Mesenchymal stem cell (in vitro differentiated cells and primary cell): ENCODE measurements around the gene CCDC61.

Experiments
- DNase-seq: peaks from one replicate; pipeline ENCODE4 v3.0.0-alpha.2; 2013
- H2AFZ ChIP-seq: one replicate; pipeline ENCODE4 v1.6.1; 2013; ENCODE audit warnings: low read depth, mild to moderate bottlenecking, control low read depth, inconsistent platforms, low read length, moderate library complexity
- H2AK5ac ChIP-seq: 2 replicates; pipeline ENCODE4 v1.6.1; 2013; ENCODE audit warnings: low read length, moderate library complexity, mild to moderate bottlenecking, inconsistent platforms; ENCODE audit not compliant: severe bottlenecking
- H2BK120ac ChIP-seq: one replicate; pipeline ENCODE4 v1.6.1; 2013; ENCODE audit warnings: low read depth, mild to moderate bottlenecking, inconsistent platforms, low read length, moderate library complexity
- H2BK12ac ChIP-seq, 2 experiments: one replicate each; pipeline ENCODE4 v1.6.1; 2013; ENCODE audit warnings: inconsistent platforms in 2 of 2, low read length in 2 of 2, mild to moderate bottlenecking in 2 of 2, moderate library complexity in 2 of 2, control low read depth in 1 of 2
- H2BK15ac ChIP-seq: one replicate; pipeline ENCODE4 v1.6.1; 2013; ENCODE audit warnings: mild to moderate bottlenecking, low read depth, inconsistent platforms; ENCODE audit not compliant: poor library complexity, severe bottlenecking
- H2BK5ac ChIP-seq: 2 replicates; pipeline ENCODE4 v1.6.1; 2013; ENCODE audit warnings: low read depth, mild to moderate bottlenecking, low read length, control low read depth, inconsistent platforms; ENCODE audit not compliant: poor library complexity, severe bottlenecking
- H3K14ac ChIP-seq, 2 experiments: one replicate each; pipeline ENCODE4 v1.6.1; 2013; ENCODE audit warnings: inconsistent platforms in 2 of 2, low read length in 2 of 2, control low read depth in 1 of 2, mild to moderate bottlenecking in 1 of 2, moderate library complexity in 1 of 2
- H3K18ac ChIP-seq, 2 experiments: one replicate each; pipeline ENCODE4 v1.6.1; 2013; ENCODE audit warnings: inconsistent platforms in 2 of 2, low read length in 2 of 2, control low read depth in 1 of 2, low read depth in 1 of 2, mild to moderate bottlenecking in 1 of 2
- H3K23ac ChIP-seq, 2 experiments: one replicate each; pipeline ENCODE4 v1.6.1; 2013; ENCODE audit warnings: inconsistent platforms in 2 of 2, low read length in 2 of 2, mild to moderate bottlenecking in 2 of 2, moderate library complexity in 2 of 2, control low read depth in 1 of 2
- H3K27ac ChIP-seq: 2 replicates; pipeline ENCODE4 v1.5.1; 2013; ENCODE audit warnings: mild to moderate bottlenecking, moderate library complexity, low read length, control low read depth, inconsistent platforms; ENCODE audit not compliant: poor library complexity, severe bottlenecking
- H3K27me3 ChIP-seq, 2 experiments: 2 replicates each; pipeline versions ENCODE4 v1.6.1 to v1.7.0; 2013; ENCODE audit warnings: low read length in 2 of 2, mild to moderate bottlenecking in 2 of 2, moderate library complexity in 2 of 2, control low read depth in 1 of 2, inconsistent platforms in 1 of 2; ENCODE audit not compliant: control insufficient read depth in 1 of 2, insufficient read depth in 1 of 2
- H3K36me3 ChIP-seq, 2 experiments: 2 replicates each; pipeline versions ENCODE4 v1.6.1 to v1.7.0; 2013; ENCODE audit warnings: low read length in 2 of 2, control low read depth in 1 of 2, inconsistent platforms in 1 of 2, low read depth in 1 of 2, mild to moderate bottlenecking in 1 of 2; ENCODE audit not compliant: insufficient read depth in 2 of 2, control insufficient read depth in 1 of 2
- H3K4ac ChIP-seq, 2 experiments: one replicate each; pipeline ENCODE4 v1.6.1; 2013; ENCODE audit warnings: inconsistent platforms in 2 of 2, low read length in 2 of 2, mild to moderate bottlenecking in 2 of 2, moderate library complexity in 2 of 2, control low read depth in 1 of 2, low read depth in 1 of 2
- H3K4me1 ChIP-seq: 2 replicates; pipeline ENCODE4 v1.6.1; 2013; ENCODE audit warnings: low read depth, low read length, control low read depth; ENCODE audit not compliant: control insufficient read depth, insufficient read depth
- H3K4me2 ChIP-seq: 2 replicates; pipeline ENCODE4 v1.6.1; 2013; ENCODE audit warnings: low read length, mild to moderate bottlenecking, inconsistent platforms; ENCODE audit not compliant: poor library complexity, severe bottlenecking
- H3K4me3 ChIP-seq, 2 experiments: 2 replicates each; pipeline versions ENCODE4 v1.5.1 to v1.7.0; 2013; ENCODE audit warnings: low read length in 2 of 2, mild to moderate bottlenecking in 2 of 2, control low read depth in 1 of 2, low read depth in 1 of 2; ENCODE audit not compliant: insufficient read depth in 1 of 2
- H3K79me1 ChIP-seq: replicated peaks from 2 replicates; pipeline ENCODE4 v1.6.1; 2013; ENCODE audit warnings: mild to moderate bottlenecking, control low read depth, low read length, inconsistent platforms; ENCODE audit not compliant: poor library complexity, severe bottlenecking
- H3K9ac ChIP-seq: 2 replicates; pipeline ENCODE4 v1.7.0; 2013; ENCODE audit warnings: mild to moderate bottlenecking, low read length, moderate library complexity
- H3K9me3 ChIP-seq: 2 replicates; pipeline ENCODE4 v1.7.0; 2013; ENCODE audit warnings: mild to moderate bottlenecking, low read length; ENCODE audit not compliant: control insufficient read depth
- H4K8ac ChIP-seq: one replicate; pipeline ENCODE4 v1.6.1; 2013; ENCODE audit warnings: inconsistent platforms, mild to moderate bottlenecking, low read length, moderate library complexity
- H4K91ac ChIP-seq: one replicate; pipeline ENCODE4 v1.6.1; 2013; ENCODE audit warnings: mild to moderate bottlenecking, low read length, inconsistent platforms
- WGBS: methylation state at CpG from one replicate; pipeline ENCODE4 v1.1.7; 2013; ENCODE audit warnings: mixed read lengths; 5-methylcytosine and 5-hydroxymethylcytosine counted together

CCDC61 gene

DNA sequence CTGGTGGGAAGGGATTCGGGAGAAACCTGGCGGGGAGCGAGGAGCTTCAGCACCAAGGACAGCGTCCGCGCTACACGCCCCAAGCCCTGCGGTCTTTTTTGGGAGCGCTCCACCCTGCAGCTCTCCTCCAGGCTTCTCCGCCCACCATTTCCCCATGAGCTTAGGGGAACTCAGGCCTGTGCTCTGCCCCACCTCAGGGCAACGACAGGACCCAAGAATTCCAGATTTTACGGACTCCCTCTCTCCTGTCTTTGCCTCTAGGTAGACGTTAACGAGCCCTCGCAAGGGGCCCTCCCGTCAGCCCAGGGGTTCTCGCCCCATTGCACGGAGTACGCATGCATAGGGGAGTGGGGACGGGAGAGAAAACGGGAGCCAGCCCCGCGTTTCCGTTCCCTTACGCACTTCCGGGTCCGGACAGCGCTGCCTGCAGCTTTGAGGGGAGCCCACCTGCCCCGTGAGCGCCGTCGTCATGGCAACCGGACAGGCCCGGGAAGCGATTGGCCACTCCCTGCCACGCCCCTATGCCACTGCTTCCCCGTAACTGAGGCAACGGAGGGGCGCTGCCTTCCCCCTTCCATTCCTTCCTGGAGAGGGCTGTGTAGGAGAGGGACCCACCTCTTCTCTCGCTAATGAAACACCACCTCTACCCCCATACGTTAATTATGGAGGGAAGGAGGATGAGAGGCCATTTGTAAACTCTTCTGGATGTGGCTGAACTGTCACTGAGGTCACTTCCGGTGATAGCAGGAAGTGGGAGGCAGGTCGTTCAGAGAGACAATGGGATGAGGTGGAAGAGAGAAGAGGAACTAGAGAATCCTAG, 42.4 kb upstream of the CCDC61 start:
- WGBS, result 2% methylated on average over 29 of the region's 43 CpGs
- peaks cover 16 to 26% of the 10 kb centered on the region in 2 experiments for H3K27me3 ChIP-seq
- no peaks in the 10 kb centered on the region for H3K36me3 ChIP-seq
- H3K4me2 ChIP-seq, result peak overlapping the region; percentile 73
- peak overlapping the region in 1 of 2 experiments; percentile 34 for H3K23ac ChIP-seq
- no peak overlapping the region for H3K9ac ChIP-seq
- H4K91ac ChIP-seq, result peak overlapping the region; percentile 34
- H3K4me1 ChIP-seq, result peaks cover 10% of the 10 kb centered on the region
- no peaks in the 10 kb centered on the region for H3K79me1 ChIP-seq
- H3K14ac ChIP-seq, result no peak overlapping the region
- H2BK15ac ChIP-seq, result no peak overlapping the region
- H3K18ac ChIP-seq, result no peak overlapping the region
- no peak overlapping the region for H2BK12ac ChIP-seq
- peak overlapping the region; percentile 49 to 67 for H3K4me3 ChIP-seq
- no peak overlapping the region for H2BK5ac ChIP-seq
- H3K9me3 ChIP-seq, result no peaks in the 10 kb centered on the region
- peak overlapping the region; percentile 62 for H2AFZ ChIP-seq
- peak; percentile 54 for DNase-seq
- H2AK5ac ChIP-seq, result no peak overlapping the region
- H4K8ac ChIP-seq, result peak overlapping the region; percentile 60
- H3K4ac ChIP-seq, result no peak overlapping the region
- H3K27ac ChIP-seq, result no peak overlapping the region
- H2BK120ac ChIP-seq, result no peak overlapping the region

DNA sequence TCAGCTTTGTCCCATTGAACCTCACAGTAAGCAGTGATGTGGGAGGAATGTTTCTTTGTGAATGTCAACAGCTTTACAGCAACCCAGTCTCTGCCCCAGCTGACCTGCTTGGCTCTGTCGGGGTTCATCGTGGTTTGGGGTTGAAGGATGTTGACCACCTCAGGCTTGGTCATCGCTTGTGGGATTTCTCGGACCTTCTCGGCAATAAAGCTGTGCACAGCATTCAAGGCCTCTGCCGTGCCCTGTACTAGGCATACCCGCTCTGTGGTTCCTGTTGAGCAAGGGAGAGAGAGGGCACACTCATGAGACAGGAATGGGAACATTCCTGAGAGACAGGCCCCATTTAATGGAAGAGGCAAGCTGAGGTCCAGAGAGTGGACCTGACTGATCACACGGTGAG, 41.6 kb upstream of the CCDC61 start:
- H3K18ac ChIP-seq, result no peak overlapping the region
- H2AFZ ChIP-seq, result no peak overlapping the region

DNA sequence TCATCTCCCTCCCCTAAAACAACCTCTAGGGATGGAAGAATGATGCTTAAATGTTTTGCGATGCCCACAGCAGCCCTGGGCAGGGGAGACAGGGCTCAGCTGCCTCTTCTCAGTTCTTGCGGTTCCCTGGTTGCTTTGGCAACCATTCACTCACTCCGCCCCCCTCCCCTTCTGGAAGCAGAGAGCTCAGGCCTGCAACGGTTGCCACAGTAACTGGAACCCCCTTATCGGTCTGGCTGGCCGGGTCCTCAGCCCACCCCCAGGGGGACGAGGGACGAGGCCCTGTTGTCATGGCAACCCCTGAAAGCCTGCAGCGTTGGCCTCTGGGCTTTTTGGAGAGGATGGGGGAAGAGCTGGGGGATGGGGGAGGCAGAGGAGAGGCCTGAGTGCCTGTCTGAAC, 41.1 kb upstream of the CCDC61 start:
- Histone ChIP-seq H3K27ac (no peak overlapping the region), H3K18ac (no peak overlapping the region), H2AFZ (no peak overlapping the region), H4K91ac (no peak overlapping the region), H2BK12ac (no peak overlapping the region), H3K9ac (no peak overlapping the region), H2BK5ac (no peak overlapping the region), H3K14ac (no peak overlapping the region), H3K23ac (no peak overlapping the region), H2BK120ac (no peak overlapping the region), H2BK15ac (no peak overlapping the region), H4K8ac (no peak overlapping the region), H3K36me3 (no peaks in the 10 kb centered on the region), H3K27me3 (peaks cover 28 to 39% of the 10 kb centered on the region in 2 experiments), H3K9me3 (no peaks in the 10 kb centered on the region), H3K4me2 (no peak overlapping the region), H3K79me1 (no peaks in the 10 kb centered on the region), H3K4me3 (no peak overlapping the region), H3K4me1 (peaks cover 10% of the 10 kb centered on the region), H3K4ac (no peak overlapping the region), H2AK5ac (no peak overlapping the region)
- 75% methylated on average over 9 of the region's 9 CpGs for WGBS
- no peak for DNase-seq

More for the DNA sequence above, 41.6 kb upstream of the CCDC61 start:
- Histone ChIP-seq H4K91ac (no peak overlapping the region), H3K36me3 (no peaks in the 10 kb centered on the region), H3K4me1 (peaks cover 10% of the 10 kb centered on the region), H3K4me3 (no peak overlapping the region), H2BK15ac (no peak overlapping the region), H3K79me1 (no peaks in the 10 kb centered on the region), H3K4ac (no peak overlapping the region), H2BK5ac (no peak overlapping the region), H2BK12ac (no peak overlapping the region), H3K23ac (no peak overlapping the region), H3K14ac (no peak overlapping the region), H2AK5ac (no peak overlapping the region), H3K4me2 (no peak overlapping the region), H3K27ac (no peak overlapping the region), H3K9me3 (no peaks in the 10 kb centered on the region), H3K9ac (no peak overlapping the region), H4K8ac (no peak overlapping the region), H3K27me3 (peaks cover 24 to 34% of the 10 kb centered on the region in 2 experiments), H2BK120ac (no peak overlapping the region)
- no peak for DNase-seq
- WGBS, result 96% methylated on average over 7 of the region's 8 CpGs

DNA sequence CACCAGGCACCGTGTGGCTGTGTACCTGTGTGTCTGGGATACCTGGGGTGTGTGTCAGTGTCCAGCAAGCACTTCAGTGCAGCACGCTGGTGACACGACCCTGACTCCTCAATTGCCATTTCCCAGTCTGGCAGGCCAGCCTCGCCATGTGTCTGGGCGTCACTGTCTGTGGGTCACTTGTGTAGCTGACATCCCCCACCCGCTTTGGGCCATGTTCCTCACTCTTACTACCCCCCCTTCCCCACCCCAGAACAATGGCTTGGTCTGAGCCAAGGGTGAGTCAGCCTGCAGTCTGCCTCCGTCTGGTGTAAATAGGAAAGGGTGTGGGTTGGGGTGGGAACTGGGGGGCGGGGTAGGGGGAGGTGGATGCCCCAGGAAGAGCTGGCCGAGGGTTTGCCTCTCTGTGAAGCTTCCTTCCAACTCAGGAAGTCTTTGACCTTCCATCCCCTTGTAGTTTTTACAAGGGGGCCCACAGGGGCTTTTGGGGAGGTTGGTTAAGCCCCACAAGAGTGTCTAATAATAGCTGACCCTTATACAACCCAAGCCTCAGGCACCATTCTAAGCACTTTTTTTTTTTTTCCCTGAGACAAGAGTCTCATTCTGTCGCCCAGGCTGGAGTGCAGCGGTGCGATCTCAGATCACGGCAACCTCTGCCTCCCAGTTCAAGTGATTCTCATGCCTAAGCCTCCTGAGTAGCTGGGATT, 39.2 kb upstream of the CCDC61 start:
- H2AK5ac ChIP-seq, result no peak overlapping the region
- DNase-seq, result no peak
- H3K36me3 ChIP-seq, result no peaks in the 10 kb centered on the region
- no peak overlapping the region for H3K14ac ChIP-seq
- H3K4me2 ChIP-seq, result no peak overlapping the region
- H3K27me3 ChIP-seq, result peaks cover 41 to 53% of the 10 kb centered on the region in 2 experiments
- H2BK15ac ChIP-seq, result no peak overlapping the region
- H3K4me1 ChIP-seq, result peaks cover 10% of the 10 kb centered on the region
- no peak overlapping the region for H3K23ac ChIP-seq
- H2BK5ac ChIP-seq, result no peak overlapping the region
- H3K27ac ChIP-seq, result no peak overlapping the region
- no peak overlapping the region for H4K91ac ChIP-seq
- WGBS, result 76% methylated on average over 9 of the region's 13 CpGs
- no peak overlapping the region for H3K9ac ChIP-seq
- H4K8ac ChIP-seq, result no peak overlapping the region
- H2BK12ac ChIP-seq, result no peak overlapping the region
- no peak overlapping the region for H2AFZ ChIP-seq
- no peak overlapping the region for H3K4me3 ChIP-seq
- no peaks in the 10 kb centered on the region for H3K79me1 ChIP-seq
- H3K4ac ChIP-seq, result no peak overlapping the region
- no peaks in the 10 kb centered on the region for H3K9me3 ChIP-seq
- no peak overlapping the region for H3K18ac ChIP-seq
- H2BK120ac ChIP-seq, result no peak overlapping the region
